Mesothelial cell of epicardium (in vitro differentiated cells): Measurements from ENCODE around the gene POMGNT2. TPM values are rescaled to one million over a fixed set of nuclear protein-coding genes. Genes with fewer than 3 reads are reported as not detected.

Source experiments
- DNase-seq, 2 experiments: peaks; one replicate each; pipeline ENCODE4 v3.0.0; 2021; ENCODE audit warnings: low spot score in 2 of 2; ENCODE audit not compliant: unreplicated experiment in 2 of 2
- H3K27ac Mint-ChIP-seq: 2 replicates; pipeline ENCODE4 v1.8.0; 2021; ENCODE audit warnings: mixed read lengths
- H3K27me3 Mint-ChIP-seq: 2 replicates; pipeline ENCODE4 v1.8.0; 2021; ENCODE audit warnings: low read depth, mixed read lengths
- H3K36me3 Mint-ChIP-seq: 2 replicates; pipeline ENCODE4 v1.8.0; 2021; ENCODE audit warnings: mixed read lengths
- H3K4me1 Mint-ChIP-seq: 2 replicates; pipeline ENCODE4 v1.8.0; 2021; ENCODE audit warnings: mixed read lengths
- H3K4me3 Mint-ChIP-seq: 2 replicates; pipeline ENCODE4 v1.8.0; 2021; ENCODE audit warnings: mild to moderate bottlenecking, moderate library complexity, mixed read lengths
- H3K9me3 Mint-ChIP-seq: 2 replicates; pipeline ENCODE4 v1.8.0; 2021; ENCODE audit warnings: mixed read lengths
- total RNA-seq: library from RNA; stranded (reverse); gene quantifications from 3 replicates; pipeline ENCODE4 v1.2.1, GENCODE V29; 2021
- TF ChIP-seq, protein P1 (sequence below): fragments of 200-600 bp; sonication (generic); IDR thresholded peaks from one replicate; pipeline ENCODE4 v1.5.0; 2021; ENCODE audit warnings: antibody characterized with exemption; ENCODE audit not compliant: unreplicated experiment

Gene POMGNT2
- total RNA-seq, 1 donor from 2014 or later: 18.6 TPM

DNA sequence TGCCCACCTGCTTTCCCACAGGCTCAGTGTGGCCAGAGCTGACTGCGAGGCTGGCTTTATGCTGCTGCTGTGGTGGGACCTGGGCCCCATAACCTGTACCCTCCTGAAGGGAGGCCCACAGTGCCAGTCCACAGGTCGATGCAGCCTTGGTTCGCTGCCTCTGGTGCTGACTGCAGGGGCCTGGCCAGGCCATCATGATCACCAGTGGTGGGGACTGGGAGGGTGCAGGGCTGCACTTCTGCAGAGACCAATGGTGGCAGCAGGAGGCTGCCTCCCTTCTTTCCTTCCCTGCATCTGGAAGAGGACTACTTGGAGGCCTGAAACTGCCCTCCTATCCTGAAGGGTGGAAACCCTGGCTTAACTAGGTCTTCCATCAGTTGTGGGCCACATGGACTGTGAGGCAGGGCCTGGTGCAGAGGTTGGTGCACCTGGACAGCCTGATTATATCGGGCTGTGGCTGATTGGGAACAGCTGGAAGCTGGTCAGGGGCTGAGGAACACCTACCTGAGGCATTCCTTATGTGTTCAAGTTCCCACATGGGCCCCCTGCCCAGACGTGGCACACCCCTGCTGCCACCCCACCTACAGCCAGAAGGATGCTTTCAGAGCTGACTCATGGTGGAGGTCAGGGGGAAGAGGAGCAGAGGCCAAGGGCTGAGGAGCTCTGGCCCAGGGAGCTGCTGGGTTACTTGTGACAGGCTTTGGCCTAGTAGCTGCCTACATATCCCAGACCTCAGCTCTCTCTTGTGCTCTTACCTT is 29.8 kb downstream of the POMGNT2 start:
- Mint-ChIP-seq H3K4me1 (peaks cover 2% of the 10 kb centered on the region), H3K27me3 (peaks cover 18% of the 10 kb centered on the region), H3K27ac (no peak overlapping the region), H3K36me3 (peaks cover 21% of the 10 kb centered on the region), H3K9me3 (no peaks in the 10 kb centered on the region), H3K4me3 (no peak overlapping the region)
- TF ChIP-seq, protein P1, sequence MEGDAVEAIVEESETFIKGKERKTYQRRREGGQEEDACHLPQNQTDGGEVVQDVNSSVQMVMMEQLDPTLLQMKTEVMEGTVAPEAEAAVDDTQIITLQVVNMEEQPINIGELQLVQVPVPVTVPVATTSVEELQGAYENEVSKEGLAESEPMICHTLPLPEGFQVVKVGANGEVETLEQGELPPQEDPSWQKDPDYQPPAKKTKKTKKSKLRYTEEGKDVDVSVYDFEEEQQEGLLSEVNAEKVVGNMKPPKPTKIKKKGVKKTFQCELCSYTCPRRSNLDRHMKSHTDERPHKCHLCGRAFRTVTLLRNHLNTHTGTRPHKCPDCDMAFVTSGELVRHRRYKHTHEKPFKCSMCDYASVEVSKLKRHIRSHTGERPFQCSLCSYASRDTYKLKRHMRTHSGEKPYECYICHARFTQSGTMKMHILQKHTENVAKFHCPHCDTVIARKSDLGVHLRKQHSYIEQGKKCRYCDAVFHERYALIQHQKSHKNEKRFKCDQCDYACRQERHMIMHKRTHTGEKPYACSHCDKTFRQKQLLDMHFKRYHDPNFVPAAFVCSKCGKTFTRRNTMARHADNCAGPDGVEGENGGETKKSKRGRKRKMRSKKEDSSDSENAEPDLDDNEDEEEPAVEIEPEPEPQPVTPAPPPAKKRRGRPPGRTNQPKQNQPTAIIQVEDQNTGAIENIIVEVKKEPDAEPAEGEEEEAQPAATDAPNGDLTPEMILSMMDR: no peak
- DNase-seq: no peak

DNA sequence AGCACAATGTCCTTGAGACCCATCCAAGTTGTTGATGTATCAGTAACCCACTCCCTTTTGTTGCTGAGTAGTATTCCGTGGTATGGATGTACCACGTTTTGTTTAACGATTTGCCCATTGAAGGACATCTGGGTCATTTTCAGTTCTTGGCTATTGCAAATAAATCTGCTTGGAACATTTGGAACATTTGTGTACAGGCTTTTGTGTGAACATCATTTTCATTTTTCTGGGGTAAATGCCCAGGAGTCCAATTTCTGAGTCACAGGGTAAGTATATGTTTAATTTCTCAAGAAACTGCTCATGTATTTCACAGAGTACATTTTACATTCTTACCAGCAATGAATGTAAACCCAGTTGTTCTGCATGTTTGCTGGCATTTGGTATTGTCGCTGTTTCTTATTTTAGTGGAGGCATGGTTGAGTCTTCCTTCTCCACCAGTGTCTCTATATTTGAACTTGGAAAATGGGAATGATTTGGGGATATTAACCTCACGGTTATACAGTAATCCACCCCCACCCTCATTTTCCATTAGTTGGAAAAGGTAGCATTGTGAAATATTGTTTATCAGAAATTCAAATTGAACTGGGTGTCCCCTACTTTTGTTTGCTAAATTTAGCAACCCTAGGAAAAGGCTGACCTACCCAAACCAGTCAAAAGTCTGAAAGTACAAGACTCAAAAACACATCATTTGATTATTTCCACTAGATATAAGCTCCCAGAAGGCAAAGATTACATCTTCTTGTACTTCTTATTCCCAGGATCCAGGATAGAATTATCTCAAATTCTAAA is 30.8 kb downstream of the POMGNT2 start:
- Mint-ChIP-seq H3K27ac (no peak overlapping the region), H3K4me3 (no peak overlapping the region), H3K27me3 (peaks cover 18% of the 10 kb centered on the region), H3K4me1 (peaks cover 2% of the 10 kb centered on the region), H3K9me3 (no peaks in the 10 kb centered on the region), H3K36me3 (peaks cover 11% of the 10 kb centered on the region)
- DNase-seq: no peak
- TF ChIP-seq, protein P1: no peak

DNA sequence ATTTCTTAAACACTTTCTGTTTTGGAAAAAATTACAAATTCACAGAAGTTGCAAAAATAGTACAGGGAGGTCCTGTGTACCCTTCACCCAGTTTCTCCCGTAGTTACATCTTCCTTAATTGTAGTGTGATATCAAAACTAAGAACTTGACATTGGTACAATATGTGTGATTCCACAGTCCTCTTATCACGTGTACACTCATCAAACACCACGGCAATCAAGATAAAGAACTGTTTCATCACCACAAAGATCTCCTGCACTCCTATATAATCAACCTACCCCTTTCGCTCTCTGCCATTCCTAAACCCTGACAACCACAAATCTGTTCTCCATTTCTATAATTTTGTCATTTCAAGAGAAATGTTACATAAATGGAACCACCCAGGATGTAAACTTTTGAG is 31.4 kb downstream of the POMGNT2 start:
- no peak for DNase-seq
- TF ChIP-seq, protein P1: no peak
- Mint-ChIP-seq H3K4me3 (no peak overlapping the region), H3K36me3 (peaks cover 5% of the 10 kb centered on the region), H3K9me3 (no peaks in the 10 kb centered on the region), H3K27ac (no peak overlapping the region), H3K27me3 (peaks cover 18% of the 10 kb centered on the region), H3K4me1 (peaks cover 2% of the 10 kb centered on the region)

DNA sequence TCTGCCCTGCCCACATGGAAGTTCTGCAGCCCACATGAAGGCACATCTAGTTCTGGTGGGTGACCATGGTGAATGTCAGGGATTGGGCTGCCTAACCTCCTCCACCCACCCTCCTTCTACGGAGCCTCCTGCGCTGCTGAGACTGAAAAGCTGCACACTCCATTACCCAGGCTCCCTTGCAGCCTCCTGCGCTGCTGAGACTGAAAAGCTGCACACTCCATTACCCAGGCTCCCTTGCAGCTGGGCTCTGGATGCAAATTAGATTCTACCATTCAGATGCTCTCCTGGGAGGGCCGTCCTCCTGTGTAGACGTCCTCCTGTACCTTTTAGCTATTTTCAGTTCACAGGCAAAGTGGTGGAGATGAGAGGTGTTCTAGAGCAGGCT is 32.1 kb downstream of the POMGNT2 start:
- H3K4me1 Mint-ChIP-seq: peaks cover 2% of the 10 kb centered on the region
- TF ChIP-seq, protein P1: no peak
- H3K9me3 Mint-ChIP-seq: no peaks in the 10 kb centered on the region
- H3K36me3 Mint-ChIP-seq: peaks cover 5% of the 10 kb centered on the region
- no peak overlapping the region for H3K27ac Mint-ChIP-seq
- no peak for DNase-seq
- peaks cover 18% of the 10 kb centered on the region for H3K27me3 Mint-ChIP-seq
- no peak overlapping the region for H3K4me3 Mint-ChIP-seq

DNA sequence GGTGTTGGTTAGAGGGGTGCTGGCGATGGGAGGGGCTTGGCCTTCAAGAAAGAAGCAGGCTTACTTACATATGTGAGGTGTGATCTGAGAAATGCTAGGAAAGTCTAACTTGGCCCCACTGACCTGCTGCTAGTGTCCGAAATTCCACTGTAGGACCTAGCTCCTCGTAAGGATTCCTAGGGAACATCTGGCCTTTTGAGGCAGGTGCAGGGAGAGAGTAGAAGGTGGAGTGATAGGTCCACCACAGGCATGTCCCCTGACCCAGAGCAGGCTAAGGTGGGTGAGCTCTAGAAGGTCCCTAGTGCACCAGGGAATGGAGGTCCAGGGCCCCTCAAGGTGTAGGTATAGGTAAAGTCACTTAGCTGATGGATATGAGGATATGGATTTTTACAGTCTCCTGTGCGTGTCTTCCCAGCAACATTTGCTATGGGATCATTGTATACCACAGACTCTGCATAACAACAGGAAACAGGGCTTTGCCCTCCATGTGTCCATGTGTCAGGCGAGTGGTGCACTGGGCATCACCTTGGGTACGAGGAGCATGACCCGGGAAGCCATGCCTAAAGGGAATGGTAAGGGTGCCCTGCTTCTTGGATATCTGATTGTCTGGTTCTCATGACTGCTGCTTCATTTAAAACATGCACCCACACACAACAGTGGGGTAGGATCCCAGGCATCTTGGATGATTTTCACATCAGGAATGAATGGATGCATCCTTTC is 32.6 kb downstream of the POMGNT2 start:
- TF ChIP-seq, protein P1: no peak
- Mint-ChIP-seq H3K27me3 (peaks cover 18% of the 10 kb centered on the region), H3K36me3 (peaks cover 3% of the 10 kb centered on the region), H3K4me1 (peaks cover 2% of the 10 kb centered on the region), H3K9me3 (no peaks in the 10 kb centered on the region), H3K4me3 (no peak overlapping the region), H3K27ac (no peak overlapping the region)
- DNase-seq: no peak
